Esophagus muscularis mucosa (tissue), 4 donors: ENCODE data around the gene DNMBP. TPM values are rescaled to one million over a fixed set of nuclear protein-coding genes. Genes with fewer than 3 reads are reported as not detected.
"Not testable (repeated sequence)": the region's sequence is repeated elsewhere in the genome, so short reads cannot be mapped to it uniquely, and the experiment has no call there.

Experiments
- DNase-seq: peaks from one replicate; pipeline ENCODE4 v3.0.0-alpha.2; 2017; ENCODE audit errors: extremely low spot score
- H3K27ac ChIP-seq, 4 donors: fragments of 200-600 bp; sonication (generic); replicated peaks in 1 of 4; 1 replicate in 3 of 4; 2 replicates in 1 of 4; pipeline ENCODE4 v1.5.1; 2016 to 2019; ENCODE audit warnings: mild to moderate bottlenecking in 1 of 4
- H3K27me3 ChIP-seq, 4 donors: fragments of 200-600 bp; sonication (generic); one replicate each; pipeline versions ENCODE4 v1.5.1 to v1.6.0; 2016 to 2019
- H3K36me3 ChIP-seq, 4 donors: fragments of 200-600 bp; sonication (generic); one replicate each; pipeline ENCODE4 v1.5.1; 2016 to 2019
- H3K4me1 ChIP-seq, 4 donors: fragments of 200-600 bp; sonication (generic); one replicate each; pipeline ENCODE4 v1.5.1; 2016 to 2019
- H3K4me3 ChIP-seq, 4 donors: fragments of 200-600 bp; sonication (generic); 1 replicate in 2 of 4; 2 replicates in 2 of 4; pipeline ENCODE4 v1.5.1; 2016 to 2019; ENCODE audit warnings: mild to moderate bottlenecking in 4 of 4, moderate library complexity in 1 of 4
- H3K9me3 ChIP-seq, 4 donors: fragments of 200-600 bp; sonication (generic); 1 replicate in 3 of 4; 2 replicates in 1 of 4; pipeline ENCODE4 v1.5.1; 2016 to 2019
- CTCF ChIP-seq, 3 experiments: fragments of 200-600 bp in 2 of 3; fragments of 450-650 bp in 1 of 3; sonication (generic) in 2 of 3; IDR thresholded peaks; one replicate each; pipeline ENCODE4 v1.5.1; 2017 to 2019; ENCODE audit warnings: antibody characterized with exemption in 3 of 3, mild to moderate bottlenecking in 2 of 3, moderate library complexity in 1 of 3
- EP300 ChIP-seq: sonication (generic); formaldehyde crosslinking; IDR thresholded peaks from one replicate; pipeline ENCODE4 v1.6.1; 2017; ENCODE audit warnings: antibody characterized with exemption
- POLR2A ChIP-seq: fragments of 450-650 bp; IDR thresholded peaks from one replicate; pipeline ENCODE4 v1.6.1; 2017; ENCODE audit warnings: antibody characterized with exemption, moderate library complexity, mild to moderate bottlenecking, low read depth
- POLR2AphosphoS5 ChIP-seq, 2 donors: sonication (generic); formaldehyde crosslinking; IDR thresholded peaks; one replicate each; pipeline ENCODE4 v1.6.1; 2017; ENCODE audit warnings: antibody characterized with exemption in 2 of 2
- WGBS: methylation state at CpG from one replicate; pipeline ENCODE4 v1.1.5; 2018; 5-methylcytosine and 5-hydroxymethylcytosine counted together
- intact Hi-C: fragments of 100-400 bp; cut with DNase I; formaldehyde crosslinking; loops from one replicate; pipeline ENCODE4 v1.15.1; 2023
- total RNA-seq, 4 donors: library from RNA; depleted of rRNA; stranded (reverse); fragments of >200 nt; gene quantifications; one replicate each; pipeline versions ENCODE4 v1.1.0 to v1.2.1, GENCODE V29; 2016

Gene DNMBP
- total RNA-seq, 4 donors from 2014 or later, result 14.5 to 21.6 (median 17.4) TPM

GRCh38 chr10:99937630-99938029 lies 72.1 kb downstream of the DNMBP start:
- Histone ChIP-seq H3K27me3 (no peaks in the 10 kb centered on the region), H3K9me3 (no peaks in the 10 kb centered on the region), H3K36me3 (peaks cover 0 to 3% (median 0%) of the 10 kb centered on the region in 4 donors), H3K27ac (no peak overlapping the region), H3K4me3 (no peak overlapping the region), H3K4me1 (peaks cover 0 to 8% (median 2%) of the 10 kb centered on the region in 4 donors)
- DNase-seq, result no peak
- WGBS, result 90% methylated on average over 3 of the region's 3 CpGs
- intact Hi-C loops, result no loop called here
- TF ChIP-seq POLR2AphosphoS5 (IDR thresholded peaks at IDR 0.05) (no peak), CTCF (IDR thresholded peaks at IDR 0.05) (no peak), POLR2A (no peak), EP300 (no peak)

- intact Hi-C loops, result not testable (repeated sequence)
Observed at GRCh38 chr10:99932203-99932957, 77.4 kb downstream of the DNMBP start.

GRCh38 chr10:99930731-99931550 lies 78.8 kb downstream of the DNMBP start:
- no peak for DNase-seq
- H3K4me1 ChIP-seq, result peaks cover 27 to 53% (median 49%) of the 10 kb centered on the region in 4 donors

More at GRCh38 chr10:99932203-99932957, 77.4 kb downstream of the DNMBP start:
- peaks cover 14 to 38% (median 34%) of the 10 kb centered on the region in 4 donors for H3K4me1 ChIP-seq
- H3K4me3 ChIP-seq, DNase-seq, H3K36me3 ChIP-seq, H3K9me3 ChIP-seq, H3K27me3 ChIP-seq: not testable (repeated sequence)
- peak overlapping the region in 1 of 4 donors; percentile 47 for H3K27ac ChIP-seq
- WGBS, result 64% methylated on average over 3 of the region's 7 CpGs

GRCh38 chr10:99929360-99929759 lies 80.4 kb downstream of the DNMBP start:
- H3K4me3 ChIP-seq, result no peak overlapping the region
- H3K4me1 ChIP-seq, result peaks cover 27 to 68% (median 63%) of the 10 kb centered on the region in 4 donors
- H3K27me3 ChIP-seq, result no peaks in the 10 kb centered on the region
- no peak overlapping the region for H3K27ac ChIP-seq
- no peak for TF ChIP-seq POLR2A
- no peak for TF ChIP-seq CTCF (IDR thresholded peaks at IDR 0.05)
- DNase-seq, result no peak
- intact Hi-C loops, result no loop called here
- H3K9me3 ChIP-seq, result no peaks in the 10 kb centered on the region
- WGBS, result 94% methylated on average over 9 of the region's 9 CpGs
- H3K36me3 ChIP-seq, result no peaks in the 10 kb centered on the region

More at GRCh38 chr10:99930731-99931550, 78.8 kb downstream of the DNMBP start:
- intact Hi-C loops, result no loop called here
- H3K4me3 ChIP-seq, result no peak overlapping the region
- peak overlapping the region in 1 of 4 donors; percentile 47 for H3K27ac ChIP-seq
- 83% methylated on average over 9 of the region's 9 CpGs for WGBS
- no peaks in the 10 kb centered on the region for H3K27me3 ChIP-seq
- no peaks in the 10 kb centered on the region for H3K36me3 ChIP-seq
- H3K9me3 ChIP-seq, result no peaks in the 10 kb centered on the region
- TF ChIP-seq POLR2AphosphoS5 (IDR thresholded peaks at IDR 0.05) (no peak), EP300 (no peak), POLR2A (no peak), CTCF (IDR thresholded peaks at IDR 0.05) (no peak)

GRCh38 chr10:99927721-99928280 lies 81.9 kb downstream of the DNMBP start:
- Histone ChIP-seq H3K27me3 (no peaks in the 10 kb centered on the region), H3K36me3 (no peaks in the 10 kb centered on the region), H3K9me3 (no peaks in the 10 kb centered on the region), H3K4me1 (peaks cover 27 to 68% (median 63%) of the 10 kb centered on the region in 4 donors), H3K27ac (peak overlapping the region; percentile 32 to 37 (median 35)), H3K4me3 (peak overlapping the region in 2 of 4 donors; percentile 1 to 11)
- no peak for DNase-seq
- no peak for TF ChIP-seq POLR2A
- no peak for TF ChIP-seq EP300
- TF ChIP-seq POLR2AphosphoS5 (IDR thresholded peaks at IDR 0.05), result no peak
- no peak for TF ChIP-seq CTCF (IDR thresholded peaks at IDR 0.05)
- intact Hi-C loops, result no loop called here
- 77% methylated on average over 3 of the region's 3 CpGs for WGBS
